ENCODE measurements around the gene SLC43A2. TPM values are rescaled to one million over a fixed set of nuclear protein-coding genes. Genes with fewer than 3 reads are reported as not detected.
A peak's percentile ranks its signal among the peaks of the same experiment; 100 is the strongest.

The SLC43A2 gene
- polyA plus RNA-seq, 1 donor from 2014 or later, result 60.1 TPM

- no peak overlapping the region for H2AFZ ChIP-seq (ENCODE audit: low read depth, low read length)
- H3K9ac ChIP-seq (ENCODE audit: low read length), result peak overlapping the region; percentile 82
These were observed 66.4 kb downstream of the SLC43A2 start for GRCh38 chr17:1562176-1562643.

GRCh38 chr17:1561420-1562175 is 67.0 kb downstream of the SLC43A2 start:
- no peaks in the 10 kb centered on the region for H3K9me3 ChIP-seq (ENCODE audit: low read length)
- H3K79me2 ChIP-seq (replicated peaks; ENCODE audit: insufficient read depth, low read length), result peaks cover 29% of the 10 kb centered on the region
- H3K9me2 ChIP-seq (ENCODE audit: insufficient read depth, low read length), result no peaks in the 10 kb centered on the region
- no peaks in the 10 kb centered on the region for H3K27me3 ChIP-seq (ENCODE audit: insufficient read depth, low read depth, low read length)
- H3K27ac ChIP-seq (ENCODE audit: low read length), result peak overlapping the region; percentile 67
- H3K9ac ChIP-seq (ENCODE audit: low read length), result peak overlapping the region; percentile 82
- H3K4me2 ChIP-seq (ENCODE audit: low read length), result peak overlapping the region; percentile 73
- no peaks in the 10 kb centered on the region for H3F3A ChIP-seq (ENCODE audit: insufficient read depth, low read length, poor library complexity, severe bottlenecking)
- peaks cover 8% of the 10 kb centered on the region for H4K20me1 ChIP-seq (ENCODE audit: insufficient read depth)
- no peaks in the 10 kb centered on the region for H3K36me3 ChIP-seq (ENCODE audit: insufficient read depth, low read length)
- H2AFZ ChIP-seq (ENCODE audit: low read depth, low read length), result no peak overlapping the region
- TF ChIP-seq POLR2AphosphoS5 (IDR thresholded peaks at IDR 0.05) (peak; percentile 39), EP300 (conservative IDR thresholded peaks at IDR 0.05; ENCODE audit: poor library complexity, severe bottlenecking) (no peak), MXI1 (conservative IDR thresholded peaks at IDR 0.05; ENCODE audit: poor library complexity, severe bottlenecking) (no peak), TAF1 (IDR thresholded peaks at IDR 0.05; ENCODE audit: low read depth) (no peak), REST (IDR thresholded peaks at IDR 0.05; ENCODE audit: borderline replicate concordance) (no peak), CTCF (IDR thresholded peaks at IDR 0.05; ENCODE audit: poor library complexity, severe bottlenecking) (peak; percentile 48), SMC3 (conservative IDR thresholded peaks at IDR 0.05; ENCODE audit: poor library complexity) (peak; percentile 35), EZH2 (IDR thresholded peaks at IDR 0.05; ENCODE audit: borderline replicate concordance, insufficient read depth, low read length, poor library complexity, severe bottlenecking) (no peak), RAD21 (conservative IDR thresholded peaks at IDR 0.05) (peak; percentile 18)
- H3K4me3 ChIP-seq (ENCODE audit: low read length), result peak overlapping the region; percentile 81

More at GRCh38 chr17:1562176-1562643, 66.4 kb downstream of the SLC43A2 start:
- H3K4me2 ChIP-seq (ENCODE audit: low read length), result no peak overlapping the region
- H3K79me2 ChIP-seq (replicated peaks; ENCODE audit: insufficient read depth, low read length), result peaks cover 29% of the 10 kb centered on the region
- TF ChIP-seq EP300 (conservative IDR thresholded peaks at IDR 0.05; ENCODE audit: poor library complexity, severe bottlenecking), result no peak
- TF ChIP-seq MXI1 (conservative IDR thresholded peaks at IDR 0.05; ENCODE audit: poor library complexity, severe bottlenecking), result peak; percentile 71
- peak overlapping the region; percentile 67 for H3K27ac ChIP-seq (ENCODE audit: low read length)
- H3K27me3 ChIP-seq (ENCODE audit: insufficient read depth, low read depth, low read length), result no peaks in the 10 kb centered on the region
- peak overlapping the region; percentile 81 for H3K4me3 ChIP-seq (ENCODE audit: low read length)
- H3K36me3 ChIP-seq (ENCODE audit: insufficient read depth, low read length), result no peaks in the 10 kb centered on the region
- H4K20me1 ChIP-seq (ENCODE audit: insufficient read depth), result peaks cover 8% of the 10 kb centered on the region
- no peaks in the 10 kb centered on the region for H3F3A ChIP-seq (ENCODE audit: insufficient read depth, low read length, poor library complexity, severe bottlenecking)
- H3K9me3 ChIP-seq (ENCODE audit: low read length), result no peaks in the 10 kb centered on the region
- H3K9me2 ChIP-seq (ENCODE audit: insufficient read depth, low read length), result no peaks in the 10 kb centered on the region
